ENCODE results near the gene BBS5. TPM values are rescaled to one million over a fixed set of nuclear protein-coding genes. Genes with fewer than 3 reads are reported as not detected.

Gene BBS5
- total RNA-seq, 1 donor from 2014 or later = 6.0 TPM

DNA sequence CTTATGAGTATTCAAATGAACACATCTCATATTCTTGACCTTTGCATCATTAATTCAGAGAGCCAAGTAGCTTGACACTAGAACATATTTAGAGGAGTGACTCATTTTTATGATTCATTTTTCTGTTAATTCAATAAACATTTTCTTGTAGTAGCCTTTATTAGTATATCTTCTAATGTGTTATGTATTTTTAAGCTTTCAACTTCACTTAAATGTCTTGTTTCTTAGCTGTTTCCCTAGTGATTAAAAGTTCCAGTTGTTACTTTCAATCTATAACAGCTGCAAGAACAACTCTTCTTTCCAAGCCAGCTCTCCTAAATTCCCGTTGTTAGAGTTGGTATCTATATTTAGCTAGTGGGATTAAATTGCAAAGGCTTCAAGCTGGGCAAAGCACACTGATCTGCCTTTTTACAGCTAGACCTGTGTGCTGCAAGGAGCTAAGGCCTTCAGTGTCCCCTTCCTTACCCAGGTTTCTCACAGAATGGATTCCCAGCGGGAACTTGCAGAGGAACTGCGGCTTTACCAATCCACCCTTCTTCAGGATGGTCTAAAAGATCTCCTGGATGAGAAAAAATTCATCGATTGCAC lies 30.1 kb downstream of the BBS5 start, which contains the start of gene KLHL41:
Gene KLHL41 (plus strand): TSS at position 405 of the 588 bp plus-strand sequence. CDS start 77 bp downstream, at position 482.
- H3K9me3 ChIP-seq = no peaks in the 10 kb centered on the region
- H3K4me3 ChIP-seq = no peak within 1 kb of the TSS
- DNase-seq (no peak), ATAC-seq (no peak)
- H3K27ac ChIP-seq = no peak within 1 kb of the TSS
- no peaks in the 10 kb centered on the region for H3K27me3 ChIP-seq
- H3K4me1 ChIP-seq = peaks cover 4% of the 10 kb centered on the region
- no peaks in the 10 kb centered on the region for H3K36me3 ChIP-seq
- intact Hi-C loops (cut with DNase I) = no loop called here
- TF ChIP-seq, protein P1, sequence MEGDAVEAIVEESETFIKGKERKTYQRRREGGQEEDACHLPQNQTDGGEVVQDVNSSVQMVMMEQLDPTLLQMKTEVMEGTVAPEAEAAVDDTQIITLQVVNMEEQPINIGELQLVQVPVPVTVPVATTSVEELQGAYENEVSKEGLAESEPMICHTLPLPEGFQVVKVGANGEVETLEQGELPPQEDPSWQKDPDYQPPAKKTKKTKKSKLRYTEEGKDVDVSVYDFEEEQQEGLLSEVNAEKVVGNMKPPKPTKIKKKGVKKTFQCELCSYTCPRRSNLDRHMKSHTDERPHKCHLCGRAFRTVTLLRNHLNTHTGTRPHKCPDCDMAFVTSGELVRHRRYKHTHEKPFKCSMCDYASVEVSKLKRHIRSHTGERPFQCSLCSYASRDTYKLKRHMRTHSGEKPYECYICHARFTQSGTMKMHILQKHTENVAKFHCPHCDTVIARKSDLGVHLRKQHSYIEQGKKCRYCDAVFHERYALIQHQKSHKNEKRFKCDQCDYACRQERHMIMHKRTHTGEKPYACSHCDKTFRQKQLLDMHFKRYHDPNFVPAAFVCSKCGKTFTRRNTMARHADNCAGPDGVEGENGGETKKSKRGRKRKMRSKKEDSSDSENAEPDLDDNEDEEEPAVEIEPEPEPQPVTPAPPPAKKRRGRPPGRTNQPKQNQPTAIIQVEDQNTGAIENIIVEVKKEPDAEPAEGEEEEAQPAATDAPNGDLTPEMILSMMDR (IDR thresholded peaks at IDR 0.05) = no peak

DNA sequence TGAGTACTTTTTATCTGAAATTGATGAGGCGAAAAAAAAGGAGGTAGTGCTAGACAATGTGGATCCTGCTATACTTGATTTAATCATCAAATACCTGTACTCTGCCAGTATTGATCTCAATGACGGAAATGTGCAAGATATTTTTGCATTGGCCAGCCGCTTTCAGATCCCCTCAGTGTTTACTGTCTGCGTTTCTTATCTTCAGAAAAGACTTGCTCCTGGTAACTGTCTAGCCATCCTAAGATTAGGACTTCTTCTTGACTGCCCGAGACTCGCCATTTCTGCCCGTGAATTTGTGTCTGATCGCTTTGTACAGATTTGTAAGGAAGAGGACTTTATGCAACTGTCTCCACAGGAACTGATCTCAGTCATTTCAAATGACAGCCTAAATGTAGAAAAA lies 30.7 kb downstream of the BBS5 start:
- no peaks in the 10 kb centered on the region for H3K36me3 ChIP-seq
- H3K27me3 ChIP-seq = no peaks in the 10 kb centered on the region
- TF ChIP-seq, protein P1 (IDR thresholded peaks at IDR 0.05) = no peak
- peaks cover 4% of the 10 kb centered on the region for H3K4me1 ChIP-seq
- H3K27ac ChIP-seq = no peak overlapping the region
- no peaks in the 10 kb centered on the region for H3K9me3 ChIP-seq
- no peak overlapping the region for H3K4me3 ChIP-seq
- ATAC-seq (no peak), DNase-seq (no peak)
- intact Hi-C loops (cut with DNase I) = no loop called here

DNA sequence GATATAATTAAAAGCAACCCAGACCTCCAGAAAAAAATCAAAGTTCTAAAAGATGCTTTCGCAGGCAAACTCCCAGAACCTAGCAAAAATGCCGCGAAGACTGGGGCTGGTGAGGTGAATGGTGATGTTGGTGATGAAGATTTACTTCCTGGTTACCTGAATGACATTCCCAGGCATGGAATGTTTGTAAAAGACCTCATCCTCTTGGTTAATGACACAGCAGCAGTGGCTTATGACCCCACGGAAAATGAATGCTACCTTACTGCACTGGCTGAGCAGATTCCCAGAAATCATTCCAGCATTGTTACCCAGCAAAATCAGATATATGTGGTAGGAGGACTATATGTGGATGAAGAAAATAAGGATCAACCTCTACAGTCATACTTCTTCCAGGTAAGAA lies 31.2 kb downstream of the BBS5 start:
- Histone ChIP-seq H3K36me3 (no peaks in the 10 kb centered on the region), H3K27me3 (no peaks in the 10 kb centered on the region), H3K4me3 (no peak overlapping the region), H3K4me1 (peaks cover 4% of the 10 kb centered on the region), H3K27ac (no peak overlapping the region), H3K9me3 (no peaks in the 10 kb centered on the region)
- no peak for DNase-seq
- TF ChIP-seq, protein P1 (IDR thresholded peaks at IDR 0.05) = no peak
- no peak for ATAC-seq
- intact Hi-C loops (cut with DNase I) = no loop called here

DNA sequence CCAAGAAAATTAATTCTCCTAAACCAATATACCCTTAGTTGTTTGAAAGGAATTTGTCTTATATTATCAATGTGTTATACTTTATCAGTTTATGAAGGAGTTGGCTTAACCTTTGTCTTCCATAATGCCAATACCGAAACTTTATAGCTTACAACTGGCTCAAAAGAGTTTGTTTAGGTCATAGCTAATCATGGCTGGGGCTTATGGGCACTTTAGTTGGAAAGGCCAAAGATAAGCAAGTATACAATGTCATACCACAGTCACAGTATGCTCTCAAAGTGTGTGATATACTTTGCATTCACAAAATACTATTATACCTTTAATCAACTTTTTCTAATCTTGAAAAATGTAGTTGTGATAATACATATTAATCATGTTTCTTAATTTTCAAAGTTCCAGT lies 32.5 kb downstream of the BBS5 start:
- TF ChIP-seq, protein P1 (IDR thresholded peaks at IDR 0.05) = no peak
- DNase-seq (no peak), ATAC-seq (no peak)
- no peak overlapping the region for H3K27ac ChIP-seq
- H3K36me3 ChIP-seq = no peaks in the 10 kb centered on the region
- intact Hi-C loops (cut with DNase I) = no loop called here
- H3K4me3 ChIP-seq = no peak overlapping the region
- H3K4me1 ChIP-seq = peaks cover 4% of the 10 kb centered on the region
- H3K27me3 ChIP-seq = no peaks in the 10 kb centered on the region
- H3K9me3 ChIP-seq = no peaks in the 10 kb centered on the region

DNA sequence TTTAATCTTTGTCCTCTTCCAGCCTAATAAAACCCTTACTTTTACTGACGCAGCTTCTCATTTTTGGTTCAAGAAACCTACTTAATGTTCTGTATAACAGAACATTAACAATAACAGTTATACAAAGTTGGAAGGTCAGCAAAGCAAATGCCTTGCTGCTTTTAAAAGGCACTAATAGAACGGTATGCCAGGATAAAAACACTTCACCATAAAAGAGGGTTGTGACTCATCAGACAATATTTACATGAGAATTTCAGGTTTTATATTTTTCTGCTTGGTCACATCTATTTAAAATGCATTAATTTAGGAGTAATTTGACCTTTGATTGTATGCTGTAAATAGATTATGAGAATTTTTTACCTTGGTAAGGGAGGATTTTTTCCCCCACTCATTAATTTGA lies 33.2 kb downstream of the BBS5 start:
- no peaks in the 10 kb centered on the region for H3K27me3 ChIP-seq
- H3K4me1 ChIP-seq = peaks cover 4% of the 10 kb centered on the region
- no peaks in the 10 kb centered on the region for H3K36me3 ChIP-seq
- ATAC-seq (no peak), DNase-seq (no peak)
- H3K4me3 ChIP-seq = no peak overlapping the region
- no peak overlapping the region for H3K27ac ChIP-seq
- intact Hi-C loops (cut with DNase I) = no loop called here
- H3K9me3 ChIP-seq = no peaks in the 10 kb centered on the region
- TF ChIP-seq, protein P1 (IDR thresholded peaks at IDR 0.05) = no peak

DNA sequence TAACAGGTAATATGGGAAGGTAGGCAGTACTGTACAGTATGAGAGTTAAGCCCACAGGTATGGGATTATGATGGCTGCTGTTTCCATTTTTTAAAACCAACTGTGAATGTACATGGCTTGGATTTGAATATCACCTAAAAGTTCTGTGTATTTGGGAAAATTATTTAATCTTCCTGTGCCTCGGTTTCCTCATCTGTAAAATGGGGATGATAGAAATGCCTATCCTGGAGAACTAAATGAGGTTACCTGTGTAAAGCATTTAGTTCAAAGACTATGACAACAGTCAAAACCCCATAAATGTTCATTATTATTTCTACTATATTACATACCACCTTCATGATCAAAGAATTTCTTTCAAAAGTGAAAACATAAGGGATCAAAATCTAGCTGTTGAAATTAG lies 33.8 kb downstream of the BBS5 start:
- no peaks in the 10 kb centered on the region for H3K36me3 ChIP-seq
- H3K4me3 ChIP-seq = no peak overlapping the region
- intact Hi-C loops (cut with DNase I) = no loop called here
- TF ChIP-seq, protein P1 (IDR thresholded peaks at IDR 0.05) = no peak
- H3K27ac ChIP-seq = no peak overlapping the region
- ATAC-seq = no peak
- H3K9me3 ChIP-seq = no peaks in the 10 kb centered on the region
- H3K27me3 ChIP-seq = no peaks in the 10 kb centered on the region
- peaks cover 4% of the 10 kb centered on the region for H3K4me1 ChIP-seq
- DNase-seq = no peak
